ENCODE data around the gene RASGEF1C. TPM values are rescaled to one million over a fixed set of nuclear protein-coding genes. Genes with fewer than 3 reads are reported as not detected.

Gene RASGEF1C
- total and polyA plus RNA-seq, 2 of the 13 experiments (the other 11 are each of a cell fraction or from before 2014, with no cell fraction given): not detected

GRCh38 chr5:180071531-180072255 is 137.3 kb downstream of the RASGEF1C start, which contains the start of gene RNF130 (continued):
- TF ChIP-seq TFDP2 (CRISPR knock-in tag; IDR thresholded peaks at IDR 0.05) (peak; percentile 97), ZNF331 (CRISPR knock-in tag; IDR thresholded peaks at IDR 0.05) (peak; percentile 96), ZNF747 (CRISPR knock-in tag; IDR thresholded peaks at IDR 0.05; ENCODE audit: borderline replicate concordance) (peak; percentile 99), ZNF468 (CRISPR knock-in tag; IDR thresholded peaks at IDR 0.05) (peak; percentile 72; the same call in 1 of the 2 replicates), MEF2D (CRISPR knock-in tag; IDR thresholded peaks at IDR 0.05) (no peak), JARID2 (CRISPR knock-in tag; IDR thresholded peaks at IDR 0.05; ENCODE audit: insufficient replicate concordance) (no peak), PRDM10 (CRISPR knock-in tag; IDR thresholded peaks at IDR 0.05; ENCODE audit: low read depth) (0 out of 2 replicates have a peak, but pooled peaks have one; percentile 13), ZNF234 (CRISPR knock-in tag; conservative IDR thresholded peaks at IDR 0.05) (peak; percentile 27; the same call in 1 of the 2 replicates), MAFG (CRISPR knock-in tag; IDR thresholded peaks at IDR 0.05) (no peak), ATF4 (CRISPR knock-in tag; IDR thresholded peaks at IDR 0.05) (peak in 1 of 2 experiments; percentile 87; a peak in 2 of 4 replicates), ZNF446 (CRISPR knock-in tag; IDR thresholded peaks at IDR 0.05) (peak; percentile 95), NCOR1 (IDR thresholded peaks at IDR 0.05; ENCODE audit: borderline replicate concordance, low read length) (no peak), KLF13 (CRISPR knock-in tag; IDR thresholded peaks at IDR 0.05) (0 out of 2 replicates have a peak, but pooled peaks have one; percentile 87), KDM6A (CRISPR knock-in tag; IDR thresholded peaks at IDR 0.05; ENCODE audit: low read depth) (no peak), ZNF558 (CRISPR knock-in tag; IDR thresholded peaks at IDR 0.05; ENCODE audit: borderline replicate concordance) (peak; percentile 100), SATB2 (CRISPR knock-in tag; IDR thresholded peaks at IDR 0.05) (peak; percentile 99), ZBTB42 (CRISPR knock-in tag; IDR thresholded peaks at IDR 0.05) (peak; percentile 92)
- TF ChIP-seq, protein P1, sequence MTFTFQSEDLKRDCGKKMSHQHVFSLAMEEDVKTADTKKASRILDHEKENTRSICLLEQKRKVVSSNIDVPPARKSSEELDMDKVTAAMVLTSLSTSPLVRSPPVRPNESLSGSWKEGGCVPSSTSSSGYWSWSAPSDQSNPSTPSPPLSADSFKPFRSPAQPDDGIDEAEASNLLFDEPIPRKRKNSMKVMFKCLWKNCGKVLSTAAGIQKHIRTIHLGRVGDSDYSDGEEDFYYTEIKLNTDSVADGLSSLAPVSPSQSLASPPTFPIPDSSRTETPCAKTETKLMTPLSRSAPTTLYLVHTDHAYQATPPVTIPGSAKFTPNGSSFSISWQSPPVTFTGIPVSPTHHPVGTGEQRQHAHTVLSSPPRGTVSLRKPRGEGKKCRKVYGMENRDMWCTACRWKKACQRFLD (CRISPR knock-in tag; IDR thresholded peaks at IDR 0.05; ENCODE audit: borderline replicate concordance): peak; percentile 99
- TF ChIP-seq, protein P2, sequence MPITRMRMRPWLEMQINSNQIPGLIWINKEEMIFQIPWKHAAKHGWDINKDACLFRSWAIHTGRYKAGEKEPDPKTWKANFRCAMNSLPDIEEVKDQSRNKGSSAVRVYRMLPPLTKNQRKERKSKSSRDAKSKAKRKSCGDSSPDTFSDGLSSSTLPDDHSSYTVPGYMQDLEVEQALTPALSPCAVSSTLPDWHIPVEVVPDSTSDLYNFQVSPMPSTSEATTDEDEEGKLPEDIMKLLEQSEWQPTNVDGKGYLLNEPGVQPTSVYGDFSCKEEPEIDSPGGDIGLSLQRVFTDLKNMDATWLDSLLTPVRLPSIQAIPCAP (CRISPR knock-in tag; IDR thresholded peaks at IDR 0.05; ENCODE audit: low read depth): peak; percentile 92; the same call in 1 of the 2 replicates
- TF ChIP-seq, protein P3, sequence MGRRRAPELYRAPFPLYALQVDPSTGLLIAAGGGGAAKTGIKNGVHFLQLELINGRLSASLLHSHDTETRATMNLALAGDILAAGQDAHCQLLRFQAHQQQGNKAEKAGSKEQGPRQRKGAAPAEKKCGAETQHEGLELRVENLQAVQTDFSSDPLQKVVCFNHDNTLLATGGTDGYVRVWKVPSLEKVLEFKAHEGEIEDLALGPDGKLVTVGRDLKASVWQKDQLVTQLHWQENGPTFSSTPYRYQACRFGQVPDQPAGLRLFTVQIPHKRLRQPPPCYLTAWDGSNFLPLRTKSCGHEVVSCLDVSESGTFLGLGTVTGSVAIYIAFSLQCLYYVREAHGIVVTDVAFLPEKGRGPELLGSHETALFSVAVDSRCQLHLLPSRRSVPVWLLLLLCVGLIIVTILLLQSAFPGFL (CRISPR knock-in tag; IDR thresholded peaks at IDR 0.05): 0 out of 2 replicates have a peak, but pooled peaks have one; percentile 93
